Stomach (tissue), 9 donors: ENCODE measurements around the gene TSPAN17. TPM values are rescaled to one million over a fixed set of nuclear protein-coding genes. Genes with fewer than 3 reads are reported as not detected.
A peak's percentile ranks its signal among the peaks of the same experiment; 100 is the strongest.

Source experiments
- DNase-seq, 2 donors: peaks; one replicate each; pipeline versions ENCODE4 v3.0.0 to v3.0.0-alpha.2; 2013 to 2019
- H3K27ac ChIP-seq, 5 donors: fragments of 200-600 bp in 4 of 5; sonication (generic) in 4 of 5; one replicate each; pipeline ENCODE4 v1.5.1; 2013 to 2019; ENCODE audit warnings: mild to moderate bottlenecking in 1 of 5, moderate library complexity in 1 of 5
- H3K27me3 ChIP-seq, 3 donors: fragments of 200-600 bp; sonication (generic); one replicate each; pipeline ENCODE4 v1.5.1; 2017 to 2019; ENCODE audit warnings: mixed run types in 1 of 3
- H3K36me3 ChIP-seq, 4 donors: fragments of 200-600 bp; sonication (generic); 1 replicate in 3 of 4; 2 replicates in 1 of 4; pipeline ENCODE4 v1.5.1; 2016 to 2019
- H3K4me1 ChIP-seq, 4 donors: fragments of 200-600 bp; sonication (generic); one replicate each; pipeline ENCODE4 v1.5.1; 2016 to 2019
- H3K4me3 ChIP-seq, 4 donors: fragments of 200-600 bp; sonication (generic) in 3 of 4; one replicate each; pipeline ENCODE4 v1.5.1; 2016 to 2019; ENCODE audit warnings: mild to moderate bottlenecking in 1 of 4
- H3K9me3 ChIP-seq, 4 donors: fragments of 200-600 bp; sonication (generic); one replicate each; pipeline ENCODE4 v1.5.1; 2016 to 2019
- EP300 ChIP-seq: sonication (generic); formaldehyde crosslinking; IDR thresholded peaks from one replicate; pipeline ENCODE4 v1.6.1; 2017; ENCODE audit warnings: antibody characterized with exemption
- POLR2A ChIP-seq, 4 donors: fragments of 450-650 bp; IDR thresholded peaks; one replicate each; pipeline ENCODE4 v1.6.1; 2016; ENCODE audit warnings: antibody characterized with exemption in 4 of 4, control low read depth in 2 of 4, mild to moderate bottlenecking in 1 of 4, moderate library complexity in 1 of 4
- POLR2AphosphoS5 ChIP-seq, 3 donors: sonication (generic); formaldehyde crosslinking; IDR thresholded peaks; one replicate each; pipeline ENCODE4 v1.6.1; 2016; ENCODE audit warnings: antibody characterized with exemption in 3 of 3
- WGBS, 5 donors: extraction: QIAGEN DNeasy Blood & Tissue Kit in 3 of 5; methylation state at CpG; one replicate each; pipeline versions ENCODE4 v1.1.5 to v1.1.7; 2013 to 2018; 5-methylcytosine and 5-hydroxymethylcytosine counted together
- intact Hi-C: fragments of 100-400 bp; cut with DNase I; formaldehyde crosslinking; loops from one replicate; pipeline ENCODE4 v1.15.1; 2023; ENCODE audit warnings: low total_unique reads
- polyA plus RNA-seq, 3 donors: library from polyadenylated mRNA; stranded (reverse); fragments of 200-250 nt; gene quantifications; one replicate each; pipeline ENCODE4 v1.2.3, GENCODE V29; 2013
- total RNA-seq, 5 donors: library from RNA; depleted of rRNA; stranded (reverse); fragments of >200 nt; gene quantifications; one replicate each; pipeline versions ENCODE4 v1.1.0 to v1.2.3, GENCODE V29; 2014 to 2016
- TF ChIP-seq, protein P1 (sequence below), 7 experiments: fragments of 450-650 bp in 4 of 7; fragments of 200-600 bp in 3 of 7; sonication (generic) in 3 of 7; IDR thresholded peaks; one replicate each; pipeline ENCODE4 v1.5.1; 2016 to 2019; ENCODE audit warnings: antibody characterized with exemption in 7 of 7, control low read depth in 2 of 7, mild to moderate bottlenecking in 1 of 7
- donor health status: healthy with polysubstance abuse.
- donor health status: Bipolar disorder and iron deficiency.
- donor health status: healthy.

The TSPAN17 gene
- total and polyA plus RNA-seq, 8 donors = 2.3 to 79.9 (median 21.7) TPM

DNA sequence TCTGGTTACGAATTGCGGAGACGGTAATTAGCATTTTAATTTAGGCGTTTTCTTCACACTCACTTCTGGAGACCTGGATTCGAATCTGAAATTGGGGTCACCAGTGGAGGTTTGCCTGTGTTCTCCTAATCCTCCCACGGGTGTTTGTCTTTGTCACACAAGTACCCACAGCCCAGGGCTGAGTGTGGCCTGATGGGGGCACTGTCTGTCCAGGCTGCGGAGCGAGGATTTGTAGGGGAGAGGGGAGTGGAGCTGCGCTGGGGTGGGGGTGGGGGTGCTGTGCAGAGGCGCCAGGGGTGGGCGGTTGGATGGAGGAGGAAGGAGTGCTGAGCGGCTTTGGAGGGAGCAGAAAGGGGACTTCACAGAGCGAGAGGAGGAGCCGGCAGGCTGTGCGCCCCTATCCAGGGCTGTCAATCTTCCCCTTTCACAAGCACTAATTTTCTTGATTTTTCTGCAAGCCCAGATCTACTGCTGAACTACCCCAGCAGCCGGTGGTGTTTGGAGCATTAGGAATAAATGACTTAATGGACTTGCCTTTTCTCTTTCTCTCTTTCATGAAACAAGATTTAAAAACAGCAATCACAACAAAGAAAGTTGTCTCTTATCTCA, 53.1 kb downstream of the TSPAN17 start:
- H3K4me1 ChIP-seq = no peaks in the 10 kb centered on the region
- 19 to 29% (median 26%) methylated on average over 15 to 16 of the region's 16 CpGs for WGBS, 5 donors
- DNase-seq = peak in 1 of 2 donors; percentile 57
- intact Hi-C loops = no loop called here
- TF ChIP-seq, protein P1, sequence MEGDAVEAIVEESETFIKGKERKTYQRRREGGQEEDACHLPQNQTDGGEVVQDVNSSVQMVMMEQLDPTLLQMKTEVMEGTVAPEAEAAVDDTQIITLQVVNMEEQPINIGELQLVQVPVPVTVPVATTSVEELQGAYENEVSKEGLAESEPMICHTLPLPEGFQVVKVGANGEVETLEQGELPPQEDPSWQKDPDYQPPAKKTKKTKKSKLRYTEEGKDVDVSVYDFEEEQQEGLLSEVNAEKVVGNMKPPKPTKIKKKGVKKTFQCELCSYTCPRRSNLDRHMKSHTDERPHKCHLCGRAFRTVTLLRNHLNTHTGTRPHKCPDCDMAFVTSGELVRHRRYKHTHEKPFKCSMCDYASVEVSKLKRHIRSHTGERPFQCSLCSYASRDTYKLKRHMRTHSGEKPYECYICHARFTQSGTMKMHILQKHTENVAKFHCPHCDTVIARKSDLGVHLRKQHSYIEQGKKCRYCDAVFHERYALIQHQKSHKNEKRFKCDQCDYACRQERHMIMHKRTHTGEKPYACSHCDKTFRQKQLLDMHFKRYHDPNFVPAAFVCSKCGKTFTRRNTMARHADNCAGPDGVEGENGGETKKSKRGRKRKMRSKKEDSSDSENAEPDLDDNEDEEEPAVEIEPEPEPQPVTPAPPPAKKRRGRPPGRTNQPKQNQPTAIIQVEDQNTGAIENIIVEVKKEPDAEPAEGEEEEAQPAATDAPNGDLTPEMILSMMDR (IDR thresholded peaks at IDR 0.05) = no peak
- TF ChIP-seq POLR2A (IDR thresholded peaks at IDR 0.05) = no peak
- no peak for TF ChIP-seq EP300
- TF ChIP-seq POLR2AphosphoS5 (IDR thresholded peaks at IDR 0.05) = no peak
- H3K4me3 ChIP-seq = no peak overlapping the region
- H3K27ac ChIP-seq = no peak overlapping the region
- no peaks in the 10 kb centered on the region for H3K36me3 ChIP-seq
- H3K27me3 ChIP-seq = peaks cover 0 to 100% (median 56%) of the 10 kb centered on the region in 3 donors
- no peaks in the 10 kb centered on the region for H3K9me3 ChIP-seq

DNA sequence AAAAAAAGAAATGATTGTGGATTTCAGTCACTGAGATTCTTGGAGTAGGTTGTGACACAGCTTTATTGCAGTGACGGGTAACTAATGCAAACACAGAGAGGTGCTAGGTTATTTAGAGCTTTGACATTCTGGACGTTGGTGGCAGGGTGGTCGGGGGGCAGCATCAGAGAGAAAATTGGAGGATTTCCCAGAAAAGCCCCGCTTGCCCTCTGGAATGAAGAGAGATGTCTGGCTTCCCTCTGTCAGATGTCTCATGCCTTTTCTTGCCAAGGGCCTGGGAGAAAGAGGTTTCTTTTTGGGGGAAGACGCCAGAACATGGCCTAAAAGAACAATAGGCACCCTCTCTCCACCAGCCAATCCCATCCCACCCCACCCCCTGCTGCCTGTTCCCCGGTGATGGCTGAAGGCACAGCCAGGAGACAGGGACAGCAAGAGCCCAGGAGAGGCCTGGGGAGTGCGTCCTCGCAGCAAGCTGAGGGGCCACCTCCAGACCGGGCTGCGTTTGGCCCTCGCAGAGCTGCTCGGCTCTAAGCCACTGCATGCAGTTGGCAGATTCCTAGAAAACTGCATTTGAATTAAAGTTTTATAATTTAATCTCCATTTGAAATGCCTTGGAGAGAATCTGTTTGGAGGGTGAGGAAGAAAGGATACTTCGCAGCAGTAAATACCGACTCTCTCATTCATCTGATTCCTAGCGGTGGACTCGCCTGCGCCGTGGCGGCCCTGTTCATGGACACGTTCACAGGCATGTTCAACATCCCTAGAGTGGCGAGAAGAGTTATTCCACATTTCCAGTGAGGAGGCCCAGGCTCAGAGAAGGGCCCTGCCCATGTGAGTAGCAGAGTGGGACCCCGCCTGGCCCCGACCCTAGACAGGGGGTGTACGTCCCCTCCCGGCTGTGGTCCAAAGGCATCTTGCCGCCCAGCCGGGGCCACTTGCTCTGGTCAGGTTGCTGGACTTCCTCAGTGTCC, 55.7 kb downstream of the TSPAN17 start:
- Histone ChIP-seq H3K27me3 (peaks cover 0 to 85% (median 32%) of the 10 kb centered on the region in 3 donors), H3K4me1 (no peaks in the 10 kb centered on the region), H3K36me3 (no peaks in the 10 kb centered on the region), H3K9me3 (no peaks in the 10 kb centered on the region), H3K27ac (no peak overlapping the region), H3K4me3 (no peak overlapping the region)
- 74 to 77% (median 75%) methylated on average over 20 to 27 of the region's 27 CpGs for WGBS, 5 donors
- intact Hi-C loops = no loop called here
- DNase-seq = no peak
- TF ChIP-seq EP300 (no peak), POLR2AphosphoS5 (IDR thresholded peaks at IDR 0.05) (no peak), POLR2A (IDR thresholded peaks at IDR 0.05) (no peak)
- TF ChIP-seq, protein P1 (IDR thresholded peaks at IDR 0.05) = no peak

DNA sequence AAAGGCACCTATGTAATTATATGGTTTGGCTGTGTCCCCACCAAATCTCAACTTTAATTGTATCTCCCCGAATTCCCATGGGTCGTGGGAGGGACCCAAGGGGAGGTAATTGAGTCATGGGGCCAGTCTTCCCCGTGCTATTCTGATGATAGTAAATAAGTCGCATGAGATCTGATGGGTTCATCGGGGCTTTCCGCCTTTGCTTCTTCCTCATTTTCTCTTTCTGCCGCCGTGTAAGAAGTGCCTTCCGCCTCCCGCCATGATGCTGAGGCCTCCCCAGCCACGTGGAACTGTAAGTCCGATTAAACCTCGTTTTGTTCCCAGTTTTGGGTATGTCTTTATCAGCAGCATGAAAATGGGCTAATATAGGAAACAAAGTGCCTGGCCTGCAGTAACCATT, 56.6 kb downstream of the TSPAN17 start:
- Histone ChIP-seq H3K9me3 (no peaks in the 10 kb centered on the region), H3K27me3 (peaks cover 0 to 85% (median 29%) of the 10 kb centered on the region in 3 donors), H3K36me3 (no peaks in the 10 kb centered on the region), H3K4me1 (no peaks in the 10 kb centered on the region), H3K27ac (no peak overlapping the region), H3K4me3 (no peak overlapping the region)
- no peak for DNase-seq
- intact Hi-C loops = no loop called here
- WGBS, 5 donors = 83 to 89% (median 85%) methylated on average over 13 of the region's 13 CpGs
- TF ChIP-seq POLR2AphosphoS5 (IDR thresholded peaks at IDR 0.05) = no peak

DNA sequence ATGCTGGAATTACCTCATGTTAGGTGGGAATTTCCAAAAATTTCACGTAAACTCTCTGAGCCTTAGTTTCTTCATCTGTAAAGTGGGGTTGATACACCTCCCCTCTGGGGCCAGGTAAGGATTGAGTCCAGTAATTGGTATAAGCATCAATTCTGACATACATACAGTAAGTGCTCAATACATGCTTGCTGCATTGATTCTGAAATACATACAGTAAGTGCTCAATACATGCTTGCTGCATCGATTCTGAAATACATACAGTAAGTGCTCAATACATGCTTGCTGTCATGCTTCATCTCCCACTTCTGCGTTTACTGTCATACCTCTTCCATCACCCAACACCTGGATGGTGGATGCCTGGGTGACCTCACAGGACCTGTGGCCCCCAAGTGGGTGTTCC, 57.1 kb downstream of the TSPAN17 start:
- 82 to 94% (median 89%) methylated on average over 3 of the region's 3 CpGs for WGBS, 5 donors

More for the DNA sequence above, 57.1 kb downstream of the TSPAN17 start:
- intact Hi-C loops = no loop called here
- H3K27me3 ChIP-seq = peaks cover 0 to 84% (median 26%) of the 10 kb centered on the region in 3 donors
- no peaks in the 10 kb centered on the region for H3K9me3 ChIP-seq
- H3K4me3 ChIP-seq = no peak overlapping the region
- no peak for DNase-seq
- no peaks in the 10 kb centered on the region for H3K36me3 ChIP-seq
- no peaks in the 10 kb centered on the region for H3K4me1 ChIP-seq
- no peak overlapping the region for H3K27ac ChIP-seq
- TF ChIP-seq EP300 (no peak), POLR2AphosphoS5 (IDR thresholded peaks at IDR 0.05) (no peak)
- TF ChIP-seq, protein P1 (IDR thresholded peaks at IDR 0.05) = no peak
